DMS53 treated with DMSO at 0.1 percent for 48 hours (cell line): ENCODE results near the gene IL9R.
"Not testable (repeated sequence)": the region's sequence is repeated elsewhere in the genome, so short reads cannot be mapped to it uniquely, and the experiment has no call there.

Experiments
- DNase-seq: peaks from one replicate; lab custom pipeline; 2025; ENCODE audit not compliant: unreplicated experiment; lab: John Stamatoyannopoulos, UW

IL9R gene

GRCh38 chrX:155998116-155998515 lies 620 bp downstream of the IL9R start:
- DNase-seq: no peak

DNA sequence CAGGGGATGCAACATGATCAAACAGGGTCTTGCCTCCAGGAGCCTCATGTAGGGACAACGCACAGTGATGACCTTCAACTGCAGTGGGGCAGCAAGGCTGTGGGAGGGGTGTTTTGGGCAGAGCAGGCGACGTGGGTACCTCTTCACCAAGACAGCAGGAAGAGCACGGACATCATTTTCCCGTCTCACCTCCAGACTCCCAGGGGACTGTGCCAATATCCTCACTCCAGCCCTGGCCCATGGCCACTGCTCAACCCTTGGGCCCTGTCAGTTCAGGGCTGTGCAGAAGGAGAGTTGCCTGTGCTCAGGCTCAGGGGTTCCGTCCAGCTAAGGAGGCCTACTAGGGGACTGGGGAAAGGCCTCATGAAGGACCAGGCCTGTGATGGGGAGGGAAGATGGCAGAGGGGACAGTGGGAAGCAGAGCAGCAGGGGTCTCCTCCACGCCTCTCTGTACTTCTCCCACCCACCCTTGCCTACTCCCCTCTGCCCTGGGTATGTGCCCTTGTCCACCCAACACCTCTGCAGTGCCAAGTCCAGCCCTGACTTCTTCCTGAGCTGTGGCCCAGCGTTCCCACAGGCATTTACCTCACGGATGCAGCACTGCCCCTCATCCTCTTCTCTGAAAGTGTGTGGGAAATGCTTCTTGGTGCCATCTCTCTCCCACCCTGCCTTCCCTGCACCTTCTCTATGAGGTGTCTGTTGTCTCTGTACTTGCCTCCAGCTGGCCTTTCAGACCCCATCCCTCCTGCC lies 1.4 kb downstream of the IL9R start:
- no peak for DNase-seq

DNA sequence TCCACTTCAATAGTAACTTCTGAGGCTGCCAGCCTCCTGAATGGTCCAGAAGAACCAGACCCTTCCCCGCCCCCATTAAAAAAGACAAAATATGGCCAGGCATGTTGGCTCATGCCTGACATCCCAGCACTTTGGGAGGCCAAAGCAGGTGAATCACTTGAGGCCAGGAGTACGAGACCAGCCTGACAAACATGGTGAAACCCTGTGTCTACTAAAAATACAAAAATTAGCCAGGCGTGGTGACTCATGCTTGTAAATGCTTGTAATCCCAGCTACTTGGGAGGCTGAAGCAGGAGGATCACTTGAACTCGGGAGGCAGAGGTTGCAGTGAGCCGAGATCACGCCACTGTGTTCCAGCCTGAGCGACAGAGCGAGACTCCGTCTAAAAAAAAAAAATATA lies 2.3 kb downstream of the IL9R start:
- not testable (repeated sequence) for DNase-seq

GRCh38 chrX:156000361-156000926 lies 2.9 kb downstream of the IL9R start:
- DNase-seq: no peak

DNA sequence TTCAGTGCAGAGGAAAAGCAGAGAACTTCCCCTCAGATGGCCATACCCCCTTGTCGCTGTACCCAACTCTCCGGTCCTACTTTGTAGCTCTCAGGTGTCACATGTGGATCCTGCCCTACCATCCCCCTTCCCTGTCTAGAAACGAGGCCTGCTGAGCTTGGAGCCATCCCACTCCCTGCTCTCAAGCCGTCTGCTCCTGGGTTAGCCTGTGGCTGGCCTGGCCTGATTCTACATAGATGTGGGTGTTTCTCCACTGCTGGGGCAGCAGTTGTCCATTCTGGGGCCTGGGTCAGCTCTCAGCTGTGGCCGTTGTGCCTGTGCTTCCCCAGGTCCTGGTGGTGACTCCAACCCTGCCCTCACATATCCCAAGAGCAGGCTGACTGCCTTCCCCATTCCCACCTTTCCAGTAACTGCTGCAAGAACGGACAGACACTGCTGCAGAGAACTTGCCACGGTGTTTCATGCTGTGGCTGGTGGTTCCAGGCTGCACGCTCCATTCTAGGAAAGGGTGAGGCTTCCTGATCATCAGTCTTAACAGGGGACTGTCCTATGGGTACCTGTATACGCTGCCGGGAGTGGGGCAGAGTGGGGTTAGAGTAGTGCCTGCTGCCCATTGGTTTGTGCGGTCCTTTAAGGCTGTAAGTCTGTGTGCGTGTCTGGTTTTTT lies 3.6 kb downstream of the IL9R start:
- DNase-seq: no peak

GRCh38 chrX:156001667-156002021 lies 4.1 kb downstream of the IL9R start:
- no peak for DNase-seq

DNA sequence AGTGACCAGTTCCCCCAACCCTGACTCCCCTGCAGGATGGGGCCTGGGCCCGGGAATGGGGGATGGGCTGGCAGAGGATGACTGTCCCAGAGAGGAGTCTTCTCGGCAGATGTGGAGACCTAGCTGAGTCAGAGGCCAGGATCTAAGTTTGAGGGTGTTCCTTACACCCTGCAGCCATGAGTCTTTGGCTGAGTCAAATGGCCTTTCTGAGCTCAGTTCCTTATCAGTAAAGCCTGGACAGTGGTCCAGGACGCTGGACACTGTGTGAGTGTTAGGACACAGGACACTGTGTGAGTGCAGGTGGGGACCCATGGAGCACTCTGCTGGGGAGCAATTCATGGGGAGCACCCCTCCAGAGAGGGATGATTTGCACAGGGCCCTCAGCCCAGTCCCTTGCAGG lies 5.0 kb downstream of the IL9R start:
- DNase-seq: no peak

DNA sequence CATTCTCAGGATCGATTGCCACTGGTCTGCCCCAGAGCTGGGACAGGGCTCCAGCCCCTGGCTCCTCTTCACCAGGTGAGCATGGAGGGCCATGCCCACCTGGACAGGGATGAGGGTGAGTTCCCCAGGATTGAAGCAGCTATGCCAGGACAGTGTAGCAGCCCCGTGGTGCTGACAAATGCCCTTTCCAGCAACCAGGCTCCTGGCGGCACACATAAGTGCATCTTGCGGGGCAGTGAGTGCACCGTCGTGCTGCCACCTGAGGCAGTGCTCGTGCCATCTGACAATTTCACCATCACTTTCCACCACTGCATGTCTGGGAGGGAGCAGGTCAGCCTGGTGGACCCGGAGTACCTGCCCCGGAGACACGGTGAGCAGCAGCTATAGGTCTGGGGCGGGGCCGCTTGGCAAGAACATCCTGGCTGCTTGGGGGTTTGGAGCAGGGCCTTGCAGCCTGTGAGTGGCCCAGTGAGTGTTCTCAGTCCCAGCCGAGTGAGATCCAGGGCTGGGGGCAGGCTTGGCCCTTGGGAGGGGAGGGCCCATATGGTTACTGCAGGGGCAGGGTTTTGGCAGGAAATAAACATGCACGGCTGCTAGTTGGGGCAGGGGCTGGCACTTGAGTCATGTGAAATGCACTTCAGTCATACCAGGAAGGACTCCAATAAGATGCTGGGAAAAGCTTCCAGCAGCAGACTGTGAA lies 6.1 kb downstream of the IL9R start:
- no peak for DNase-seq

GRCh38 chrX:156004256-156004655 lies 6.8 kb downstream of the IL9R start:
- DNase-seq: no peak

- DNase-seq: no peak
These were observed 7.2 kb downstream of the IL9R start for GRCh38 chrX:156004740-156005139.

GRCh38 chrX:156005144-156005543 lies 7.6 kb downstream of the IL9R start:
- DNase-seq: no peak

DNA sequence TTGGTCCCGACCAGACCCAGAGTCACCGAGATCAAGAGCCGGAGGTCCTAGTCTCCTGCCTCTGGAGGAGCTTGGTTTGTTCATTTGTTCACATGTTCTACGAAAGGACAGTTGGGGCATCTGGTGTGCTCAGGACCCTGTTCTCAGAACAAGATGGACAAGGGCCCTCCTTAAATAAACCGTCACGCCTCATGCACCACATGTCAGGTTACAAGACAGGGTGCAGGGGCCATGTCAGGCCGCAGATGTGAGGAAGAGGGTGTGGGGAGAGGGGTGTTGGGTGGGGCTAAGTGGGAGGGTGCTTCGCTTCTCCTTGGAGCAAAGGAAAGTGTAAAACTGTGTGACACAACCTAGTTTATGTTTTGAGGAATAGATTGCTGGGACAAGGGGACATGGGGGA lies 9.0 kb downstream of the IL9R start:
- not testable (repeated sequence) for DNase-seq

GRCh38 chrX:156008379-156008778 lies 10.9 kb downstream of the IL9R start:
- not testable (repeated sequence) for DNase-seq

- DNase-seq: no peak
These were observed 11.4 kb downstream of the IL9R start for GRCh38 chrX:156008915-156009314.

DNA sequence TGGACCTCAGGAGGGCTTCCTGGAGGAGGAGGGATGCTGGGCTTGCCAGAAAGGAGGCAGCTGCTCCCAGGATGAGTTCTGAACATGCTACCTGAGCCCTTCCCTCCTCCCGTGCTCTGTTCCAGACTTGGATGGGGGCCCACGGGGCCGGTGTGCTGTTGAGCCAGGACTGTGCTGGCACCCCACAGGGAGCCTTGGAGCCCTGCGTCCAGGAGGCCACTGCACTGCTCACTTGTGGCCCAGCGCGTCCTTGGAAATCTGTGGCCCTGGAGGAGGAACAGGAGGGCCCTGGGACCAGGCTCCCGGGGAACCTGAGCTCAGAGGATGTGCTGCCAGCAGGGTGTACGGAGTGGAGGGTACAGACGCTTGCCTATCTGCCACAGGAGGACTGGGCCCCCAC lies 12.2 kb downstream of the IL9R start:
- not testable (repeated sequence) for DNase-seq

- not testable (repeated sequence) for DNase-seq
These were observed 15.9 kb downstream of the IL9R start for GRCh38 chrX:156013286-156013953.

DNA sequence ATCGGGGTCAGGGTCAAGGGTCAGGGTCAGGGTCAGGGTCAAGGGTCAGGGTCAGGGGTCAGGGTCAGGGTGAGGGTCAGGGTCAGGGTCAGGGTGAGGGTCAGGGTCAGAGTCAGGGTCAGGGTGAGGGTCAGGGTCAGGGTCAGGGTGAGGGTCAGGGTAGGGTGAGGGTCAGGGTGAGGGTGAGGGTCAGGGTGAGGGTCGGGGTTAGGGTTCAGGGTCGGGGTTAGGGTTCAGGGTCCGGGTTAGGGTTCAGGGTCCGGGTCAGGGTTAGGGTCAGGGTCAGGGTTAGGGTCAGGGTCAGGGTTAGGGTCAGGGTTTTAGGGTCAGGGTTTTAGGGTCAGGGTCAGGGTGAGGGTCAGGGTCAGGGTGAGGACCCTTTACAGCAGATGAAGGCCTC lies 22.4 kb downstream of the IL9R start:
- DNase-seq: not testable (repeated sequence)

DNA sequence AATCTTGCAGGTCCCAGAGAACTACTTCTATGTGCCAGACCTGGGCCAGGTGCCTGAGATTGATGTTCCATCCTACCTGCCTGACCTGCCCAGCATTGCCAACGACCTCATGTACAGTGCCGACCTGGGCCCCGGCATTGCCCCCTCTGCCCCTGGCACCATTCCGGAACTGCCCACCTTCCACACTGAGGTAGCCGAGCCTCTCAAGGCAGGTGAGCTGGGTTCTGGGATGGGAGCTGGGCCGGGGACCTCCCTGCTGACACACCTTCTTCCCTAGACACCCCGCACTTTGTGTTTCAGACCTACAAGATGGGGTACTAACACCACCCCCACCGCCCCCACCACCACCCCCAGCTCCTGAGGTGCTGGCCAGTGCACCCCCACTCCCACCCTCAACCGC lies 25.5 kb downstream of the IL9R start:
- not testable (repeated sequence) for DNase-seq

GRCh38 chrX:156024949-156025492 lies 27.5 kb downstream of the IL9R start:
- DNase-seq: not testable (repeated sequence)

GRCh38 chrX:156028653-156029237 lies 31.2 kb downstream of the IL9R start:
- not testable (repeated sequence) for DNase-seq

DNA sequence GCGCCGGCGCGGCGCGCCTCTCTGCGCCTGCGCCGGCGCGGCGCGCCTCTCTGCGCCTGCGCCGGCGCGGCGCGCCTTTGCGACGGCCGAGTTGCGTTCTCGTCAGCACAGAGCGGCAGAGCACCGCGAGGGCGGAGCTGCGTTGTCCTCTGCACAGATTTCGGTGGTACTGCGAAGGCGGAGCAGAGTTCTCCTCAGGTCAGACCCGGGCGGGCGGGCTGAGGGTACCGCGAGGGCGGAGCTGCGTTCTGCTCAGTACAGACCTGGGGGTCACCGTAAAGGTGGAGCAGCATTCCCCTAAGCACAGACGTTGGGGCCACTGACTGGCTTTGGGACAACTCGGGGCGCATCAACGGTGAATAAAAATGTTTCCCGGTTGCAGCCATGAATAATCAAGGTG lies 31.8 kb downstream of the IL9R start:
- DNase-seq: not testable (repeated sequence)
